GM04503 (cell line): ENCODE results near the gene GPR21.
A peak's percentile ranks its signal among the peaks of the same experiment; 100 is the strongest.

Experiments
- DNase-seq: peaks from one replicate; pipeline ENCODE4 v3.0.0-alpha.2; 2012; ENCODE audit warnings: low read depth

GPR21 gene

GRCh38 chr9:123065196-123065595 is 31.7 kb downstream of the GPR21 start:
- no peak for DNase-seq

- DNase-seq, result no peak
Observed at GRCh38 chr9:123067136-123067535, 33.7 kb downstream of the GPR21 start.

GRCh38 chr9:123069010-123069481 is 35.6 kb downstream of the GPR21 start:
- DNase-seq, result peak; percentile 99

GRCh38 chr9:123070198-123070597 is 36.7 kb downstream of the GPR21 start:
- DNase-seq, result no peak

GRCh38 chr9:123072407-123072995 is 39.0 kb downstream of the GPR21 start:
- DNase-seq, result no peak

- DNase-seq, result no peak
Observed at GRCh38 chr9:123073441-123073840, 40.0 kb downstream of the GPR21 start.

GRCh38 chr9:123073991-123074422 is 40.5 kb downstream of the GPR21 start:
- DNase-seq, result peak; percentile 97

- no peak for DNase-seq
Observed at GRCh38 chr9:123074628-123075027, 41.2 kb downstream of the GPR21 start.

- DNase-seq, result no peak
Observed at GRCh38 chr9:123080444-123080843, 47.0 kb downstream of the GPR21 start.

GRCh38 chr9:123081824-123082223 is 48.4 kb downstream of the GPR21 start:
- DNase-seq, result no peak

- no peak for DNase-seq
Observed at GRCh38 chr9:123083680-123084079, 50.2 kb downstream of the GPR21 start.

GRCh38 chr9:123084256-123084655 is 50.8 kb downstream of the GPR21 start:
- no peak for DNase-seq
